Left ventricle myocardium inferior (tissue), 1 donor: ENCODE data around the gene PGBD5. TPM values are rescaled to one million over a fixed set of nuclear protein-coding genes. Genes with fewer than 3 reads are reported as not detected.

Experiments
- DNase-seq: peaks from one replicate; pipeline ENCODE4 v3.0.0-alpha.2; 2020
- H3K27ac ChIP-seq: fragments of 200-600 bp; replicated peaks from 2 replicates; pipeline ENCODE4 v1.8.0; 2021
- H3K27me3 ChIP-seq: fragments of 200-600 bp; 2 replicates; pipeline ENCODE4 v1.8.0; 2021; ENCODE audit warnings: low read depth
- H3K36me3 ChIP-seq: fragments of 200-600 bp; 2 replicates; pipeline ENCODE4 v1.8.0; 2021
- H3K4me1 ChIP-seq: fragments of 200-600 bp; 2 replicates; pipeline ENCODE4 v1.8.0; 2021
- H3K4me3 ChIP-seq: fragments of 200-600 bp; 2 replicates; pipeline ENCODE4 v1.8.0; 2021; ENCODE audit warnings: mild to moderate bottlenecking, moderate library complexity
- H3K9me3 ChIP-seq: fragments of 200-600 bp; replicated peaks from 2 replicates; pipeline ENCODE4 v1.8.0; 2021
- intact Hi-C: fragments of 100-400 bp; cut with micrococcal nuclease; formaldehyde crosslinking; loops from one replicate; pipeline ENCODE4 v1.11.0; 2022
- total RNA-seq: library from RNA; stranded (reverse); fragmentation: NEBNext Ultra II Directional; extraction: Animal tissue kit (Norgen Biotek cat#: 25700); gene quantifications from one replicate; pipeline ENCODE4 v1.2.1, GENCODE V29; 2021
- TF ChIP-seq, protein P1 (sequence below): fragments of 200-600 bp; IDR thresholded peaks from 2 replicates; pipeline ENCODE4 v1.8.0; 2021; ENCODE audit warnings: antibody characterized with exemption, mild to moderate bottlenecking, borderline replicate concordance
- donor health status: DM: no; HTN: yes; CAD: no; lungs with severe emphysema.

PGBD5 gene
- total RNA-seq, 1 donor from 2014 or later, result 10.6 TPM

DNA sequence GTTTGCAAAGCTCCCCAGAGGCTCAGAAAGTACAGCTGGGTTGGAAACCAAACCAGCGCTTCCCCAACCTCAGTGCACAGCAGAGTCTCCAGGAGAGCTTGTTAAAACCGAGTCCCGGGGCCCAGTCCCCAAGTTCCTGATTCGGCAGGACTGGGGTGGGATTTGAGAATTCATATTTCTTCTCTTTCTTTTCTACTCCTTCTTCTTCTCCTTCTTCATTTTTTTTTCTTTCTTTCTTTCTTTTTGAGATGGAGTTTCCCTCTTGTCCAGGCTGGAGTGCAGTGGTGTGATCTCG is 136.8 kb downstream of the PGBD5 start:
- no peak overlapping the region for H3K4me3 ChIP-seq
- no peaks in the 10 kb centered on the region for H3K4me1 ChIP-seq
- H3K27ac ChIP-seq, result no peak overlapping the region
- TF ChIP-seq, protein P1, sequence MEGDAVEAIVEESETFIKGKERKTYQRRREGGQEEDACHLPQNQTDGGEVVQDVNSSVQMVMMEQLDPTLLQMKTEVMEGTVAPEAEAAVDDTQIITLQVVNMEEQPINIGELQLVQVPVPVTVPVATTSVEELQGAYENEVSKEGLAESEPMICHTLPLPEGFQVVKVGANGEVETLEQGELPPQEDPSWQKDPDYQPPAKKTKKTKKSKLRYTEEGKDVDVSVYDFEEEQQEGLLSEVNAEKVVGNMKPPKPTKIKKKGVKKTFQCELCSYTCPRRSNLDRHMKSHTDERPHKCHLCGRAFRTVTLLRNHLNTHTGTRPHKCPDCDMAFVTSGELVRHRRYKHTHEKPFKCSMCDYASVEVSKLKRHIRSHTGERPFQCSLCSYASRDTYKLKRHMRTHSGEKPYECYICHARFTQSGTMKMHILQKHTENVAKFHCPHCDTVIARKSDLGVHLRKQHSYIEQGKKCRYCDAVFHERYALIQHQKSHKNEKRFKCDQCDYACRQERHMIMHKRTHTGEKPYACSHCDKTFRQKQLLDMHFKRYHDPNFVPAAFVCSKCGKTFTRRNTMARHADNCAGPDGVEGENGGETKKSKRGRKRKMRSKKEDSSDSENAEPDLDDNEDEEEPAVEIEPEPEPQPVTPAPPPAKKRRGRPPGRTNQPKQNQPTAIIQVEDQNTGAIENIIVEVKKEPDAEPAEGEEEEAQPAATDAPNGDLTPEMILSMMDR, result no peak
- H3K36me3 ChIP-seq, result no peaks in the 10 kb centered on the region
- no peak for DNase-seq
- no peaks in the 10 kb centered on the region for H3K9me3 ChIP-seq
- peaks cover 12% of the 10 kb centered on the region for H3K27me3 ChIP-seq
- intact Hi-C loops, result no loop called here

DNA sequence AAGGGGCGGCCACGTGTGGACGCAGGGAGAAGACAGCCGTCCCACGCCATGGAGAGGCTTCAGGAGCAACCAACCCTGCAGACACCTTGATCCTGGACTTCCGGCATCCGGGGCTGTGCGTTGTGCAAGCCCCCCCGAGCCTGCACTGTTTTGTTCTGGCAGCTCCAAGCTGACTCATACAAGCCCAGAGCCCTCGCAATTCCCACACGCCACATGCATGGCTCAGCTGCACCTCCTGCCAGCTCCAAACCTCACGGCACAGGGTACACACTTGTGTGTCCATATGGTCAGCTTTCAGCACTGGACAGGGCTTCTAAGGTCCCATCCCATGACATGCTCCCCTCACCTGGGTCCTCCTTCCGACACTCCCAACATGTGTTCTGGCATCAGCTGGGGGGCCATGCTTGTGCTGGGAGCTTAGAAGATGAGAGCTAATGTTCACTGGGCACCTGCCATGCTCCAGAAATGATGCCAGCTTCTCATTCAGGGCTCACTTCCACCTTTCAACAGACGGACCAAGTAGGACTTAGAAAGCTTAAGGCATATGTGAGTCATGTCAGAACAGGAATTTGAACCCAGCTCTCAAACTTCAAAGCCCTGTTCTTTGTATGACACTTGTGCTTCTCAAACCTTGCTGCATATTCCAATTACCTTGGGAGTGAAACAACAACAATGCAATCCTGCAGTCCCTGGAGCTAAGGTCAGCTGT is 137.3 kb downstream of the PGBD5 start:
- Histone ChIP-seq H3K4me1 (no peaks in the 10 kb centered on the region), H3K27me3 (peaks cover 12% of the 10 kb centered on the region), H3K27ac (no peak overlapping the region), H3K9me3 (no peaks in the 10 kb centered on the region), H3K4me3 (no peak overlapping the region), H3K36me3 (no peaks in the 10 kb centered on the region)
- no peak for DNase-seq
- TF ChIP-seq, protein P1, result no peak
- intact Hi-C loops, result no loop called here

DNA sequence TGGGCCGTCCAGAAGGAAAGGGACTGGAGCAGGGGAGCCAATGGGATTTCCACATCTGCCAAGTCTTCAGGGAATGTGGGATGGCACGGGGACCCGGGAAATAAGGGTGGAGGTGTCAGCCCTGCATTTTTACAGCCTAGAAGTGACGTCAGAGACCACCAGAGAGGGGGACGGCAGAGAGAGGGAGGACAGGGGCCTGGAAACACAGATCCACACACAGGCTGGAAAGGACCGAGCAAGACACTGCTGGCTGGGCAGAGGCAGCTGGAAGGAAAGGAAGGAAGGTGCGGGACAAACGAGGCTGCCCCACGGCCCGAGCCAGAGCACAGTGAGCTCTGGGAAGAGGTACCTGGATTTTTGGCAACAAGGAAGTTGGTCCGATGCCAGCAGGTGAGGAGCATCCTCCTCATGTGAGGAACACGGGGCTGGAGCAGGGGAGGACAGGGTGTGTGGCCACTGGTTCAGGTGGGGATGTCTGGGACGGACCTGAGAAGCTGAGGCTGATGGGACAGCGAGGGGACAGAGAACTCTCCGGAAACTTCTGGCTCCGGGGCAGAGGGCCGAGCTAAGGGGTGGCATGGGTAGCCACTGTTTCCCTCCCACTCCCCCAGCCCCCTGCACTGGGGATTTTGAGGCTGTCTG is 138.3 kb downstream of the PGBD5 start:
- Histone ChIP-seq H3K9me3 (no peaks in the 10 kb centered on the region), H3K27me3 (peaks cover 12% of the 10 kb centered on the region), H3K36me3 (no peaks in the 10 kb centered on the region), H3K4me1 (no peaks in the 10 kb centered on the region), H3K4me3 (no peak overlapping the region), H3K27ac (no peak overlapping the region)
- TF ChIP-seq, protein P1, result no peak
- intact Hi-C loops, result no loop called here
- no peak for DNase-seq

DNA sequence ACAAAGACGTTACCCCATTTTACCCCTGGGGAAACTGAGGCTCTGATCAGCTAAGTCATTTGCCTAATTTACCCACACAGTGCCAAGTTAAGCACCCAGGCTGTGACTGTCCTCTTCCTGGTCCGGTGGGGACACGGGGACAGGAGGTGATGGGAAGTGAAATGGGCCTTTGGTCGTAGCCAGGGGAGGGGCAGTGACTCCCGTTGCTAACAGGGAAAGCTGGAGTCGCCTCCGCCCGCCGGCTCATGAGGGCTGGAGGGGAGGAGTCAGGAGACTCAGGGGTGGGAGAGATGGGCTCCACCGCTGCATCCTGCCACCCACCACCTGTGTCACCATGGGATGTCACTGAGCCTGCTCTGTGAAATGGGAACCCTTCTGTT is 139.3 kb downstream of the PGBD5 start:
- H3K4me1 ChIP-seq, result peaks cover 5% of the 10 kb centered on the region
- intact Hi-C loops, result no loop called here
- no peak overlapping the region for H3K4me3 ChIP-seq
- H3K27ac ChIP-seq, result no peak overlapping the region
- no peak for DNase-seq
- H3K36me3 ChIP-seq, result no peaks in the 10 kb centered on the region
- H3K27me3 ChIP-seq, result peaks cover 12% of the 10 kb centered on the region
- H3K9me3 ChIP-seq, result no peaks in the 10 kb centered on the region
- TF ChIP-seq, protein P1, result no peak

DNA sequence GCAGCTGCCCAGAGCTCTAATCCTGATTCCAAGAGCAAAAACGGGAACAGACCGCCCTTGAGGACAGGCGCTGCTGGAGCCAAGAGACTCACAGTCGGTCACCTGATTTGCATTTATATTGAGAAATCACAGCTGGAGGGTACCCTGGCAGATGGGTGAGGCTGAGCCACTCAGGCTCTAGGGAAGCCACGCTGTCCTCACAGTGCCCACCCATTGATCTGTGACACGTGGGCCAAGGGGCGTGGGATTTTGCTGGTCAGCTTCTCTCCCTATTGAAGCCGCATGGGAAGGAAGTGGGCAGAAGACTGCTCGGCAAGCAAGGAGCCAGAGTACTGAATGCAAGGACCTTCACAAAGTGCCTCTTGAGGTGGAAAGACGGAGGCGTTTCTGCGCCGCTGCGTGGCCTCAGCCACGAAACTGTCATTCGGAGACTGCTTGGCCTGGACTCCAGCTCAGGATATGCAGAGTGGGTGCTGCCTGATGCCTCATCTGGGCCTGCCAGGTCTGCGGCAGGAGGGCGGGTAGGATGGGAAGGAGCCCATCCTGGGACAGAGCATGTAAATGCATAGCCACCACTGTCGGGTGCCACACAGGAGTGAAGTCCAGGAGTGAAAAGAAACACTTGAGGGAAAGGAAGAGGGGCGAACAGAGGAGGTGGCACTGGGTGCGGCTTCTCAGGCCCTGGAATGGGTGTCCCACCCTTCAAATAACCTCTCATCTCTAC is 139.8 kb downstream of the PGBD5 start:
- intact Hi-C loops, result no loop called here
- peaks cover under 1% of the 10 kb centered on the region for H3K36me3 ChIP-seq
- DNase-seq, result no peak
- TF ChIP-seq, protein P1, result no peak
- peaks cover 8% of the 10 kb centered on the region for H3K4me1 ChIP-seq
- H3K27ac ChIP-seq, result no peak overlapping the region
- H3K9me3 ChIP-seq, result no peaks in the 10 kb centered on the region
- peaks cover 12% of the 10 kb centered on the region for H3K27me3 ChIP-seq
- H3K4me3 ChIP-seq, result no peak overlapping the region
